Measurements from ENCODE around the gene GRK7.
"Not testable (repeated sequence)": the region's sequence is repeated elsewhere in the genome, so short reads cannot be mapped to it uniquely, and the experiment has no call there.

Gene GRK7

GRCh38 chr3:141753399-141753798 lies 9.8 kb upstream of the GRK7 start:
- TF ChIP-seq CTCF (conservative IDR thresholded peaks at IDR 0.05; ENCODE audit: low read length), result no peak
- DNase-seq (ENCODE audit: low read depth), result no peak
- no peak overlapping the region for H3K4me3 ChIP-seq (ENCODE audit: low read length)

- DNase-seq (ENCODE audit: low read depth), result no peak
These were observed 9.2 kb upstream of the GRK7 start for GRCh38 chr3:141754032-141754431.

GRCh38 chr3:141762552-141762951 lies 656 bp upstream of the GRK7 start:
- H3K4me3 ChIP-seq (ENCODE audit: low read length); DNase-seq (ENCODE audit: low read depth): not testable (repeated sequence)

More at GRCh38 chr3:141754032-141754431, 9.2 kb upstream of the GRK7 start:
- no peak overlapping the region for H3K4me3 ChIP-seq (ENCODE audit: low read length)
- TF ChIP-seq CTCF (conservative IDR thresholded peaks at IDR 0.05; ENCODE audit: low read length), result no peak

- H3K4me3 ChIP-seq (ENCODE audit: low read length), result no peak overlapping the region
These were observed 837 bp downstream of the GRK7 start for GRCh38 chr3:141764045-141764444.

GRCh38 chr3:141764465-141764864 lies 1.3 kb downstream of the GRK7 start:
- DNase-seq (ENCODE audit: low read depth), result no peak
- no peak for TF ChIP-seq CTCF (conservative IDR thresholded peaks at IDR 0.05; ENCODE audit: low read length)
- no peak overlapping the region for H3K4me3 ChIP-seq (ENCODE audit: low read length)

More at GRCh38 chr3:141764045-141764444, 837 bp downstream of the GRK7 start:
- TF ChIP-seq CTCF (conservative IDR thresholded peaks at IDR 0.05; ENCODE audit: low read length), result no peak
- no peak for DNase-seq (ENCODE audit: low read depth)

GRCh38 chr3:141764986-141765385 lies 1.8 kb downstream of the GRK7 start:
- no peak overlapping the region for H3K4me3 ChIP-seq (ENCODE audit: low read length)
- DNase-seq (ENCODE audit: low read depth), result no peak
- TF ChIP-seq CTCF (conservative IDR thresholded peaks at IDR 0.05; ENCODE audit: low read length), result no peak

GRCh38 chr3:141767066-141767465 lies 3.9 kb downstream of the GRK7 start:
- H3K4me3 ChIP-seq (ENCODE audit: low read length), result no peak overlapping the region
- DNase-seq (ENCODE audit: low read depth), result no peak
- no peak for TF ChIP-seq CTCF (conservative IDR thresholded peaks at IDR 0.05; ENCODE audit: low read length)

All from AG10803 (cell line).